ENCODE results near the gene WHRN.

The WHRN gene

GRCh38 chr9:114446036-114446435 lies 59.2 kb downstream of the WHRN start:
- no peak for DNase-seq (ENCODE audit: low read depth)
- TF ChIP-seq MYC (IDR thresholded peaks at IDR 0.05; ENCODE audit: low read depth, low read length), result no peak
- TF ChIP-seq, protein P1, sequence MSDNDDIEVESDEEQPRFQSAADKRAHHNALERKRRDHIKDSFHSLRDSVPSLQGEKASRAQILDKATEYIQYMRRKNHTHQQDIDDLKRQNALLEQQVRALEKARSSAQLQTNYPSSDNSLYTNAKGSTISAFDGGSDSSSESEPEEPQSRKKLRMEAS (IDR thresholded peaks at IDR 0.05; ENCODE audit: low read depth, low read length), result no peak
- no peak for TF ChIP-seq POLR2A (IDR thresholded peaks at IDR 0.05; ENCODE audit: extremely low read depth, insufficient read length)
- no peak for TF ChIP-seq CTCF (IDR thresholded peaks at IDR 0.05; ENCODE audit: low read depth, low read length)
- H3K4me3 ChIP-seq (ENCODE audit: low read depth, low read length), result no peak overlapping the region

GRCh38 chr9:114445616-114446015 lies 59.7 kb downstream of the WHRN start:
- no peak overlapping the region for H3K4me3 ChIP-seq (ENCODE audit: low read depth, low read length)
- no peak for DNase-seq (ENCODE audit: low read depth)
- TF ChIP-seq POLR2A (IDR thresholded peaks at IDR 0.05; ENCODE audit: extremely low read depth, insufficient read length), result no peak
- TF ChIP-seq CTCF (IDR thresholded peaks at IDR 0.05; ENCODE audit: low read depth, low read length), result no peak
- TF ChIP-seq MYC (IDR thresholded peaks at IDR 0.05; ENCODE audit: low read depth, low read length), result no peak

- DNase-seq (ENCODE audit: low read depth), result no peak
- H3K4me3 ChIP-seq (ENCODE audit: low read depth, low read length), result no peak overlapping the region
- TF ChIP-seq, protein P1 (IDR thresholded peaks at IDR 0.05; ENCODE audit: low read depth, low read length), result no peak
- no peak for TF ChIP-seq MYC (IDR thresholded peaks at IDR 0.05; ENCODE audit: low read depth, low read length)
- TF ChIP-seq POLR2A (IDR thresholded peaks at IDR 0.05; ENCODE audit: extremely low read depth, insufficient read length), result no peak
- TF ChIP-seq CTCF (IDR thresholded peaks at IDR 0.05; ENCODE audit: low read depth, low read length), result no peak
Measured at GRCh38 chr9:114442022-114442421, 63.3 kb downstream of the WHRN start.

GRCh38 chr9:114437401-114437893 lies 67.8 kb downstream of the WHRN start:
- no peak for DNase-seq (ENCODE audit: low read depth)
- TF ChIP-seq POLR2A (IDR thresholded peaks at IDR 0.05; ENCODE audit: extremely low read depth, insufficient read length), result no peak
- no peak for TF ChIP-seq CTCF (IDR thresholded peaks at IDR 0.05; ENCODE audit: low read depth, low read length)
- no peak for TF ChIP-seq MYC (IDR thresholded peaks at IDR 0.05; ENCODE audit: low read depth, low read length)
- TF ChIP-seq, protein P1 (IDR thresholded peaks at IDR 0.05; ENCODE audit: low read depth, low read length), result no peak
- H3K4me3 ChIP-seq (ENCODE audit: low read depth, low read length), result no peak overlapping the region

- no peak overlapping the region for H3K4me3 ChIP-seq (ENCODE audit: low read depth, low read length)
- TF ChIP-seq POLR2A (IDR thresholded peaks at IDR 0.05; ENCODE audit: extremely low read depth, insufficient read length) (no peak), CTCF (IDR thresholded peaks at IDR 0.05; ENCODE audit: low read depth, low read length) (peak; percentile 61), MYC (IDR thresholded peaks at IDR 0.05; ENCODE audit: low read depth, low read length) (0 out of 2 replicates have a peak, but pooled peaks have one; percentile 10)
- peak; percentile 55 for DNase-seq (ENCODE audit: low read depth)
Measured at GRCh38 chr9:114434878-114435311, 70.4 kb downstream of the WHRN start.

DNA sequence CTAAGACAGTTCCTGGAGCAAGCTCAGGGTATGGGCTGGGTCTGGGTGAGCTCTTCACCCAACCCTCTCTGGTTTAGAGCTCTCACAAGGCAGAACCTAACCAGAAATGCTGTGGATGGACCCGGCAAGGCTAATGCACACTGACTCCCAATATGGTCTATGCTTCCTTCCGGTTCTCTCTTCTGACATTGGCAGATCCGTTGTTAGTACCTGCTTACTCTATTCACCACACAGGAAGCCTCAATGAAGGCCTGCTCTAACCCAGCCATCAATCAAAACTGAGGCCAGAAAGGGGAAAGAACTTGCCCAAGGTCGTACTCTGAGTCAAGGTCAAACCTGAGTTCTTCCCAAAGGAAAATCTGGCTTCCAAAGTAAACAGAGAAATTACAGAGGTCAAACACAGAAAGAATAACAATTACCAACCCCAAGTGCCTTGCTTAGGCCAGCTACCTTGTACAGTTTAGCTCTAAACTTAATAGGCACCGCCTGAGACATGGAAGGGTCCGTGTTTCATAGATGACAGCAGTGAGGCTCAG lies 71.5 kb downstream of the WHRN start:
- no peak overlapping the region for H3K4me3 ChIP-seq (ENCODE audit: low read depth, low read length)
- TF ChIP-seq, protein P1 (IDR thresholded peaks at IDR 0.05; ENCODE audit: low read depth, low read length), result no peak
- TF ChIP-seq MYC (IDR thresholded peaks at IDR 0.05; ENCODE audit: low read depth, low read length) (no peak), CTCF (IDR thresholded peaks at IDR 0.05; ENCODE audit: low read depth, low read length) (no peak), POLR2A (IDR thresholded peaks at IDR 0.05; ENCODE audit: extremely low read depth, insufficient read length) (no peak)
- no peak for DNase-seq (ENCODE audit: low read depth)

All from NB4 (cell line).